Measurements from ENCODE around the gene ZBTB21. TPM values are rescaled to one million over a fixed set of nuclear protein-coding genes. Genes with fewer than 3 reads are reported as not detected.

ZBTB21 gene
- total and polyA plus RNA-seq, 2 of the 8 experiments (the other 6 are each of a cell fraction or from before 2014, with no cell fraction given): 3.9 to 17.8 TPM

- H3K56ac ChIP-seq (replicated peaks; ENCODE audit: insufficient read length, low read depth, low read length): no peak overlapping the region
- DNase-seq (ENCODE audit: low read depth in 1 of 2, low spot score in 2 of 2): no peak
- H3K27ac ChIP-seq (ENCODE audit: low read depth, low read length): no peak overlapping the region
- H3K4me1 ChIP-seq (replicated peaks in 1 of 4; ENCODE audit: control insufficient read depth in 3 of 4, insufficient read depth in 4 of 4, low read length in 3 of 4): peaks cover 2 to 11% (median 5%) of the 10 kb centered on the region in 4 experiments; a peak in 6 of 7 replicates
- H3K27me3 ChIP-seq (replicated peaks in 1 of 4; ENCODE audit: control insufficient read depth in 3 of 4, extremely low read depth in 1 of 4, insufficient read depth in 3 of 4, low read length in 3 of 4): no peaks in the 10 kb centered on the region; a peak in 3 of 7 replicates
- 97% methylated on average over 9 of the region's 9 CpGs; no CpG with 5 or more reads in 1 of the 2 experiments for WGBS, 2 experiments (ENCODE audit: extremely low coverage in 1 of 2, insufficient coverage in 1 of 2, insufficient read length in 1 of 2, insufficient replicate concordance in 2 of 2, low coverage in 1 of 2, low lambda C conversion rate in 2 of 2, missing lambda C conversion rate in 1 of 2)
- FAIRE-seq: no peak
- no peak overlapping the region for H2BK120ac ChIP-seq (replicated peaks; ENCODE audit: low read depth, low read length)
- H3K36me3 ChIP-seq (ENCODE audit: control insufficient read depth in 2 of 4, insufficient read depth in 4 of 4, low read length in 3 of 4): no peaks in the 10 kb centered on the region
- H3K9ac ChIP-seq (replicated peaks in 1 of 4; ENCODE audit: extremely low read depth in 1 of 4, low read depth in 3 of 4, low read length in 3 of 4): no peak overlapping the region
- H3K4ac ChIP-seq (replicated peaks; ENCODE audit: insufficient read length, low read depth, low read length): no peak overlapping the region
- no peak overlapping the region for H2AFZ ChIP-seq (ENCODE audit: low read length)
- no peak overlapping the region for H3K4me2 ChIP-seq (ENCODE audit: insufficient read depth in 1 of 2, low read depth in 2 of 2, low read length in 2 of 2)
- H3K14ac ChIP-seq (ENCODE audit: insufficient read length): no peak overlapping the region
- ChIA-PET POLR2A (ENCODE audit: partially characterized antibody) (no interaction called here), CTCF (ENCODE audit: partially characterized antibody) (interaction anchor here (1.2 to 1.7 kb wide), 2 partner anchors 16 to 100 kb away, joined by 3 to 5 read pairs; no protein-coding TSS in a partner anchor)
- H3K23me2 ChIP-seq (ENCODE audit: low read depth, low read length): peaks cover 10% of the 10 kb centered on the region; the same call in 1 of the 2 replicates
- H3K4me3 ChIP-seq (ENCODE audit: extremely low read depth in 1 of 4, insufficient read depth in 2 of 4, low read depth in 3 of 4, low read length in 4 of 4): no peak overlapping the region
- H2BK5ac ChIP-seq (ENCODE audit: low read depth, low read length): no peak overlapping the region
- H3K79me2 ChIP-seq (ENCODE audit: control insufficient read depth in 1 of 2, insufficient read depth in 2 of 2, low read length in 2 of 2): no peaks in the 10 kb centered on the region
- H4K20me1 ChIP-seq (replicated peaks in 1 of 2; ENCODE audit: control insufficient read depth in 1 of 2, insufficient read depth in 2 of 2, low read length in 2 of 2): peaks cover 0 to 7% of the 10 kb centered on the region in 2 experiments
- no peak overlapping the region for H4K8ac ChIP-seq (ENCODE audit: extremely low read depth, insufficient read depth, low read length)
- H2BK15ac ChIP-seq (ENCODE audit: low read length): no peak overlapping the region
- no peaks in the 10 kb centered on the region for H3K9me3 ChIP-seq (ENCODE audit: insufficient read depth in 2 of 2, low read depth in 1 of 2, low read length in 1 of 2)
- no peak overlapping the region for H2AK5ac ChIP-seq (ENCODE audit: low read depth, low read length)
- no peak overlapping the region for H4K5ac ChIP-seq (ENCODE audit: insufficient read length, low read depth, low read length)
- H3K79me1 ChIP-seq (ENCODE audit: low read depth, low read length): no peaks in the 10 kb centered on the region
- H3K23ac ChIP-seq (ENCODE audit: insufficient read length): no peak overlapping the region
- no peak overlapping the region for H4K91ac ChIP-seq (replicated peaks; ENCODE audit: insufficient read length, low read length)
- H3K18ac ChIP-seq (ENCODE audit: extremely low read depth, low read length): no peak overlapping the region
- no peak overlapping the region for H2BK12ac ChIP-seq (ENCODE audit: low read depth, low read length)
- H2BK20ac ChIP-seq (ENCODE audit: low read length): no peak overlapping the region
- TF ChIP-seq SP4 (IDR thresholded peaks at IDR 0.05; ENCODE audit: low read length): no peak
- TF ChIP-seq POU5F1 (IDR thresholded peaks at IDR 0.05; ENCODE audit: low read depth, low read length): no peak
- no peak for TF ChIP-seq EGR1 (IDR thresholded peaks at IDR 0.05; ENCODE audit: borderline replicate concordance, low read depth, low read length)
- TF ChIP-seq SAP30 (IDR thresholded peaks at IDR 0.05; ENCODE audit: insufficient read depth, insufficient replicate concordance, low read length): no peak
- TF ChIP-seq, protein P1, sequence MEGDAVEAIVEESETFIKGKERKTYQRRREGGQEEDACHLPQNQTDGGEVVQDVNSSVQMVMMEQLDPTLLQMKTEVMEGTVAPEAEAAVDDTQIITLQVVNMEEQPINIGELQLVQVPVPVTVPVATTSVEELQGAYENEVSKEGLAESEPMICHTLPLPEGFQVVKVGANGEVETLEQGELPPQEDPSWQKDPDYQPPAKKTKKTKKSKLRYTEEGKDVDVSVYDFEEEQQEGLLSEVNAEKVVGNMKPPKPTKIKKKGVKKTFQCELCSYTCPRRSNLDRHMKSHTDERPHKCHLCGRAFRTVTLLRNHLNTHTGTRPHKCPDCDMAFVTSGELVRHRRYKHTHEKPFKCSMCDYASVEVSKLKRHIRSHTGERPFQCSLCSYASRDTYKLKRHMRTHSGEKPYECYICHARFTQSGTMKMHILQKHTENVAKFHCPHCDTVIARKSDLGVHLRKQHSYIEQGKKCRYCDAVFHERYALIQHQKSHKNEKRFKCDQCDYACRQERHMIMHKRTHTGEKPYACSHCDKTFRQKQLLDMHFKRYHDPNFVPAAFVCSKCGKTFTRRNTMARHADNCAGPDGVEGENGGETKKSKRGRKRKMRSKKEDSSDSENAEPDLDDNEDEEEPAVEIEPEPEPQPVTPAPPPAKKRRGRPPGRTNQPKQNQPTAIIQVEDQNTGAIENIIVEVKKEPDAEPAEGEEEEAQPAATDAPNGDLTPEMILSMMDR (IDR thresholded peaks at IDR 0.05; ENCODE audit: control extremely low read depth in 1 of 3, insufficient read depth in 1 of 3, low read depth in 1 of 3, low read length in 3 of 3): no peak
- no peak for TF ChIP-seq PHF8 (conservative IDR thresholded peaks at IDR 0.05; ENCODE audit: low read depth, low read length)
- no peak for TF ChIP-seq POLR2AphosphoS5 (IDR thresholded peaks at IDR 0.05; ENCODE audit: low read depth, low read length)
- TF ChIP-seq SIN3A (conservative IDR thresholded peaks at IDR 0.05 in 1 of 2, IDR thresholded peaks at IDR 0.05 in 1 of 2; ENCODE audit: low read depth in 1 of 2, low read length in 2 of 2): no peak
- TF ChIP-seq BACH1 (IDR thresholded peaks at IDR 0.05; ENCODE audit: low read length): no peak
- TF ChIP-seq SP2 (IDR thresholded peaks at IDR 0.05; ENCODE audit: low read length): no peak
- no peak for TF ChIP-seq YY1 (IDR thresholded peaks at IDR 0.05; ENCODE audit: low read depth, low read length)
- TF ChIP-seq BCL11A (IDR thresholded peaks at IDR 0.05; ENCODE audit: low read depth in 2 of 2, low read length in 2 of 2): no peak
- TF ChIP-seq KDM1A (IDR thresholded peaks at IDR 0.05; ENCODE audit: borderline replicate concordance, low read length): no peak
Observed at GRCh38 chr21:42026082-42026435, 15.9 kb upstream of the ZBTB21 start.
